ENCODE measurements around the gene KCNQ1. TPM values are rescaled to one million over a fixed set of nuclear protein-coding genes. Genes with fewer than 3 reads are reported as not detected.
A peak's percentile ranks its signal among the peaks of the same experiment; 100 is the strongest.

The KCNQ1 gene
- total RNA-seq, 4 donors from 2014 or later: 0.81 to 2.2 (median 1.6) TPM

- intact Hi-C loops (cut with DNase I; ENCODE audit: low total_unique reads): no loop called here
- TF ChIP-seq CTCF (IDR thresholded peaks at IDR 0.05): no peak
- WGBS, 2 donors: 90 to 92% methylated on average over 4 of the region's 4 CpGs
- no peak for DNase-seq (ENCODE audit: low spot score in 2 of 2)
- no peak overlapping the region for H3K4me3 ChIP-seq (ENCODE audit: low read depth, poor library complexity, severe bottlenecking)
Observed at GRCh38 chr11:2683806-2684205, 239.0 kb downstream of the KCNQ1 start.

- TF ChIP-seq CTCF (IDR thresholded peaks at IDR 0.05) (no peak), POLR2A (IDR thresholded peaks at IDR 0.05) (no peak)
- 92 to 95% methylated on average over 1 of the region's 1 CpG for WGBS, 2 donors
- intact Hi-C loops (cut with DNase I; ENCODE audit: low total_unique reads): no loop called here
- H3K4me3 ChIP-seq (ENCODE audit: low read depth, poor library complexity, severe bottlenecking): no peak overlapping the region
- DNase-seq (ENCODE audit: low spot score in 2 of 2): peak in 1 of 2 donors; percentile 40
Observed at GRCh38 chr11:2684581-2684980, 239.8 kb downstream of the KCNQ1 start.

- peak in 1 of 2 donors; percentile 57 for DNase-seq (ENCODE audit: low spot score in 2 of 2)
- TF ChIP-seq POLR2A (IDR thresholded peaks at IDR 0.05) (no peak), CTCF (IDR thresholded peaks at IDR 0.05) (no peak)
- H3K4me3 ChIP-seq (ENCODE audit: low read depth, poor library complexity, severe bottlenecking): no peak overlapping the region
- 82 to 86% methylated on average over 6 of the region's 6 CpGs for WGBS, 2 donors
- intact Hi-C loops (cut with DNase I; ENCODE audit: low total_unique reads): no loop called here
Observed at GRCh38 chr11:2685051-2685450, 240.2 kb downstream of the KCNQ1 start.

- TF ChIP-seq POLR2A (IDR thresholded peaks at IDR 0.05) (no peak), CTCF (IDR thresholded peaks at IDR 0.05) (no peak)
- intact Hi-C loops (cut with DNase I; ENCODE audit: low total_unique reads): no loop called here
- peak in 1 of 2 donors; percentile 65 for DNase-seq (ENCODE audit: low spot score in 2 of 2)
- no peak overlapping the region for H3K4me3 ChIP-seq (ENCODE audit: low read depth, poor library complexity, severe bottlenecking)
- WGBS, 2 donors: 91 to 93% methylated on average over 11 to 13 of the region's 13 CpGs
Observed at GRCh38 chr11:2685566-2686359, 241.0 kb downstream of the KCNQ1 start.

- DNase-seq (ENCODE audit: low spot score in 2 of 2): peak in 1 of 2 donors; percentile 70
- H3K4me3 ChIP-seq (ENCODE audit: low read depth, poor library complexity, severe bottlenecking): no peak overlapping the region
- WGBS, 2 donors: 95% methylated on average over 7 of the region's 7 CpGs
- TF ChIP-seq CTCF (IDR thresholded peaks at IDR 0.05) (no peak), POLR2A (IDR thresholded peaks at IDR 0.05) (no peak)
- intact Hi-C loops (cut with DNase I; ENCODE audit: low total_unique reads): no loop called here
Observed at GRCh38 chr11:2686360-2687222, 241.8 kb downstream of the KCNQ1 start.

Measured in lower leg skin (tissue), 4 donors.